ENCODE results near the gene TAF1L.
"Not testable (repeated sequence)": the region's sequence is repeated elsewhere in the genome, so short reads cannot be mapped to it uniquely, and the experiment has no call there.

The TAF1L gene

DNA sequence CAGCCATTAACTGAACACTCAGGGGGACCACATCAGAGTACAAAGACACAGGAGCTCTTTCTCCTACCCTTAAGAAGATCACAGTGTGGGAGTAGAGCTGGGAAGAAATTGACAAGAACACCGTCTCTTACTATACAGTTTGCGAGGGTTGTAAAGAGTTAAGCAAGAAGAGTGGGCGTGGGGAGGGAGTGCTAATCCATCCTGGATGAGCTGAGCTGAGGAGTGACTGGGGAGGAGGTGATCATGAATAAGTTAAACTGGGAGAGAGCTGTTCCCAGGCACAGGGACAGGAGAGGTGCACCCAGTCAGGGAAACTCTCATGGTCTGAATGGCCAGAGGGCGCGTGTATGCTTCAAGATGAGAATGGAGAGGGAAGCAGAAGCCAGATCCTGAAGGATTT, 17.2 kb downstream of the TAF1L start:
- no peak for DNase-seq (ENCODE audit: low read depth in 1 of 2, low spot score in 1 of 2)
- no peak for TF ChIP-seq JUND (IDR thresholded peaks at IDR 0.05; ENCODE audit: low read depth)
- in situ Hi-C loops (cut with HindIII; ENCODE audit: low pct_unique_long_range_greater_than_20kb, low sequenced_read_pairs) = no loop called here

- no peak for DNase-seq (ENCODE audit: low read depth in 1 of 2, low spot score in 1 of 2)
- in situ Hi-C loops (cut with HindIII; ENCODE audit: low pct_unique_long_range_greater_than_20kb, low sequenced_read_pairs) = no loop called here
- no peak for TF ChIP-seq JUND (IDR thresholded peaks at IDR 0.05; ENCODE audit: low read depth)
Observed at GRCh38 chr9:32606811-32607210, 28.7 kb downstream of the TAF1L start.

- TF ChIP-seq JUND (IDR thresholded peaks at IDR 0.05; ENCODE audit: low read depth) = no peak
- in situ Hi-C loops (cut with HindIII; ENCODE audit: low pct_unique_long_range_greater_than_20kb, low sequenced_read_pairs) = no loop called here
- peak in 1 of 2 experiments; percentile 25 for DNase-seq (ENCODE audit: low read depth in 1 of 2, low spot score in 1 of 2)
Observed at GRCh38 chr9:32603914-32604852, 31.3 kb downstream of the TAF1L start.

- in situ Hi-C loops (cut with HindIII; ENCODE audit: low pct_unique_long_range_greater_than_20kb, low sequenced_read_pairs); DNase-seq (ENCODE audit: low read depth in 1 of 2, low spot score in 1 of 2): not testable (repeated sequence)
Observed at GRCh38 chr9:32599021-32599420, 36.4 kb downstream of the TAF1L start.

GRCh38 chr9:32596936-32597335, 38.5 kb downstream of the TAF1L start:
- in situ Hi-C loops (cut with HindIII; ENCODE audit: low pct_unique_long_range_greater_than_20kb, low sequenced_read_pairs) = no loop called here
- DNase-seq (ENCODE audit: low read depth in 1 of 2, low spot score in 1 of 2) = no peak
- TF ChIP-seq JUND (IDR thresholded peaks at IDR 0.05; ENCODE audit: low read depth) = no peak

DNA sequence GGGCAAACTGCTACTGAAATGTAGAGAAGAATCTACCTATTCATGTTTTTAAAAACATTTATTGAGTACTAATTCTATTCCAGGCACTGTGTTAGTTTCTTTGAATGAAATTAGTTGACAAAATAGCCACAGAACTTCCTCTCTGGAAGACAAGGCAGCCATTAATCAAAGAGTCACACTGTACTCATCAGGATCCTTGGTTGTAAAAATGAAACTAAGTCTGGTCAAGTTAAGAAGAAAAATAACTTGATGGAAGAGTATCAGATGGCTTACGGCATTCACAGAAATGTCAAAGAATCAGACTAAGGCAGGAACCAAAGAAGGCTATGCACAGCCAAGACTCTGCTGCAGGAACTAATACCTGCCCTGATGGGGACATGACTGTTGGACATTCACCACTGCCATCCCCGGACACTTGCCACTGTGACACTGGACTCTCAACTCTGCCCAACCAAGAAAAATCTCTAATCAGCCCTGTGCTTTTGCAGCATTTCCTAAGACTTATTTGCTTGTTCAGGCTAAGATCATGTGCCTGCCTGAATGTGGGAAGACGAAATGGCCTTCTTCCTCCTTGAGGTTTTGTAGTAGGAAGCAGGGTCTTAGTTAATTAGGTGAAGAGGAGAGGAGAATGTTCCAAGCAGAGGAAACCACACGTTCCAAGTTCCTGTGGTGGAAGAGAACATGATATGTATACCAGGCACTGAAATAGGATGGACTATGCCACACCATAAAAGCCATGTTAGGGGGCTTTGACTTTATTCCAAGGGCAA, 39.2 kb downstream of the TAF1L start:
- TF ChIP-seq JUND (IDR thresholded peaks at IDR 0.05; ENCODE audit: low read depth) = no peak
- no peak for DNase-seq (ENCODE audit: low read depth in 1 of 2, low spot score in 1 of 2)
- in situ Hi-C loops (cut with HindIII; ENCODE audit: low pct_unique_long_range_greater_than_20kb, low sequenced_read_pairs) = no loop called here

DNA sequence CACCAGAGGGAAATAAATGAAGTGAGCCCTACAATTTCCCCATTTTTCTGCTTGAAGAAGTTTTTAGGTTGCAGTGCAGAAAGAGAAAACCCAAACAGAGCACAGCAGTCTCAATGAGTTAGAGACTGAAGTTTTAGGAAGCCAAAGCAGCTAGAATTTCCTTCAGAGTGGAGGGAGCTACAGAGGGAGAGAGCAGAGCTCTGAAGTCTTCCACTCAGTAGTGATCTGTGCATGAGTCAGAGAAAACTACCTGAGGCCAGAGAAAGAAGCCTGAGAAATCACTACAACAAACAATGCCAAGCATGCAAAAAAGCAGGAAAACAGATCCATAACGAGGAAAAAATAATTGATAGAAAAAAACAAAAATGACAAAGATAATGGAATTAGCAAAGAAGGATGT, 44.6 kb downstream of the TAF1L start:
- DNase-seq (ENCODE audit: low read depth in 1 of 2, low spot score in 1 of 2) = no peak
- in situ Hi-C loops (cut with HindIII; ENCODE audit: low pct_unique_long_range_greater_than_20kb, low sequenced_read_pairs) = no loop called here

DNA sequence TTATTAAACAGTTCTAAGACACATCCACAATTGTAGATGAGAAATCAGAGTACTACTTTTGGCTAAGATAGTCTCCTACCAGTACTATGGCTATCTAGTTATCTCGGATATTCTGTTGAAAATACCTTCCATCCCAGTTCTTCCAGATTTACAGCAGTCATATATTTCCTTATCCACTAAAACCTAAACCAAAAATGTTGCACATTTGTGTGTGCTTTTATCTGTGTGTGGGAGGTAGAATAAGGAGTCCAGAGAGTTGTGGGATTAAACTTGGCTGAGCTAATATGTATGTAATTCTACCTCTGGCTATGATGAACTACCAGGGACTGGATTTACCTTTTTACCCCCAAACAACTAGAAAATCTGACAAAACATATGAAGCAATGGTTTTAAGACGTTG, 45.0 kb downstream of the TAF1L start:
- DNase-seq (ENCODE audit: low read depth in 1 of 2, low spot score in 1 of 2) = no peak
- TF ChIP-seq JUND (IDR thresholded peaks at IDR 0.05; ENCODE audit: low read depth) = no peak
- in situ Hi-C loops (cut with HindIII; ENCODE audit: low pct_unique_long_range_greater_than_20kb, low sequenced_read_pairs) = no loop called here

More for the DNA sequence above, 44.6 kb downstream of the TAF1L start:
- TF ChIP-seq JUND (IDR thresholded peaks at IDR 0.05; ENCODE audit: low read depth) = no peak

- in situ Hi-C loops (cut with HindIII; ENCODE audit: low pct_unique_long_range_greater_than_20kb, low sequenced_read_pairs) = no loop called here
- DNase-seq (ENCODE audit: low read depth in 1 of 2, low spot score in 1 of 2) = peak; percentile 30 to 57
- no peak for TF ChIP-seq JUND (IDR thresholded peaks at IDR 0.05; ENCODE audit: low read depth)
Observed at GRCh38 chr9:32589083-32589723, 46.3 kb downstream of the TAF1L start.

DNA sequence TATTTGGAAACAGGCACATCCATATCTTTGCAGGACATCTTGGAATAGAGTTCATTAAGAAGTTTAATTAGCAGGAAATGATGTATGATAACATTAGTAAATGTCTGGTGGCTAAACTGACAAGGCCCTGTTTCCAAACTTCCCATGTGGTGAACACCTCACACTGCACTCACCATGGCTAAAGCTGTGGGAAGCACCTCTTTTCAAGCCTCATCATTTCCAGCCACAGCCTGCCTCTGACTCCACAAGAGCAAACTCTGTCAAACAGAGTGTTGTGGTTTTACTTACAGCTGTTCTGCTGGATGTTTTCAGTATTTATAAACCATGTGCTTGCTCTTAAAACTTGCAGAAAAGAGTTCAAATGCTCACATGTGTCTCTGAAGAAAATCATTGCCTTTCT, 47.6 kb downstream of the TAF1L start:
- in situ Hi-C loops (cut with HindIII; ENCODE audit: low pct_unique_long_range_greater_than_20kb, low sequenced_read_pairs) = no loop called here
- TF ChIP-seq JUND (IDR thresholded peaks at IDR 0.05; ENCODE audit: low read depth) = no peak

DNA sequence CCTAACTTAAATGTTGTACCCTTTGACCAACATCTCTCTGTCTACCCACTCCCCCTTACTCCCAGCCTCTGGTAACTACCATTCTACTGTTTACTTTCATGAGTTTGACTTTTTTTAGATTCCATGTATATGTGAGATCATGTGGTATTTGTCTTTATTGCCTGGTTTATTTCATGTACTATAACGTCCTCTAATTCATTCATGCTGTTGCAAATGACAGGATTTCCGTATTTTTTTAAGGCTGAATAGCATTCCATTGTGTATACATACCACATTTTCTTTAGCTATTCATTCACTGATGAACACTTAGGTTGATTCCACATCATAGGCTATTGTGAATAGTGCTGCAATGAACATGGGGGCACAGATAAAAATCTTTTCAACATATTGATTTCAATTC, 50.7 kb downstream of the TAF1L start:
- in situ Hi-C loops (cut with HindIII; ENCODE audit: low pct_unique_long_range_greater_than_20kb, low sequenced_read_pairs) = no loop called here
- DNase-seq (ENCODE audit: low read depth in 1 of 2, low spot score in 1 of 2) = no peak
- no peak for TF ChIP-seq JUND (IDR thresholded peaks at IDR 0.05; ENCODE audit: low read depth)

More for the DNA sequence above, 47.6 kb downstream of the TAF1L start:
- DNase-seq (ENCODE audit: low read depth in 1 of 2, low spot score in 1 of 2) = no peak

- no peak for TF ChIP-seq JUND (IDR thresholded peaks at IDR 0.05; ENCODE audit: low read depth)
- DNase-seq (ENCODE audit: low read depth in 1 of 2, low spot score in 1 of 2) = peak in 1 of 2 experiments; percentile 69
- in situ Hi-C loops (cut with HindIII; ENCODE audit: low pct_unique_long_range_greater_than_20kb, low sequenced_read_pairs) = no loop called here
Observed at GRCh38 chr9:32581512-32582143, 53.8 kb downstream of the TAF1L start.
